HCT116 (cell line): ENCODE data around the gene MMP15.
"Not testable (repeated sequence)": the region's sequence is repeated elsewhere in the genome, so short reads cannot be mapped to it uniquely, and the experiment has no call there.

Experiments used
- CEBPB ChIP-seq: IDR thresholded peaks from 2 replicates; pipeline ENCODE4 v1.6.1; 2012; ENCODE audit warnings: low read depth
- ELF1 ChIP-seq: IDR thresholded peaks from 2 replicates; pipeline ENCODE4 v1.6.1; 2012; ENCODE audit warnings: low read depth, borderline replicate concordance
- EZH2 ChIP-seq: fragments of 200-600 bp; sonication (generic); IDR thresholded peaks from 2 replicates; pipeline ENCODE4 v1.6.1; 2017; ENCODE audit warnings: antibody characterized with exemption, mixed run types
- EZH2phosphoT487 ChIP-seq: fragments of 200-600 bp; IDR thresholded peaks from 2 replicates; pipeline ENCODE4 v1.6.1; 2018; ENCODE audit warnings: antibody characterized with exemption, borderline replicate concordance
- POLR2A ChIP-seq: IDR thresholded peaks from 2 replicates; pipeline ENCODE4 v1.7.0; 2011; ENCODE audit warnings: borderline replicate concordance; ENCODE audit not compliant: insufficient read depth, insufficient read length; ENCODE audit errors: extremely low read depth
- POLR2AphosphoS5 ChIP-seq: IDR thresholded peaks from 2 replicates; pipeline ENCODE4 v1.6.1; 2011; ENCODE audit warnings: mild to moderate bottlenecking, low read depth, low read length, moderate library complexity
- YY1 ChIP-seq: IDR thresholded peaks from 2 replicates; pipeline ENCODE4 v1.6.1; 2011; ENCODE audit warnings: low read length, low read depth, moderate library complexity, mild to moderate bottlenecking; ENCODE audit not compliant: insufficient replicate concordance; ENCODE audit errors: extremely low read depth
- ZBTB33 ChIP-seq: IDR thresholded peaks from 2 replicates; pipeline ENCODE4 v1.6.1; 2011; ENCODE audit warnings: mild to moderate bottlenecking, low read length, moderate library complexity; ENCODE audit not compliant: insufficient replicate concordance; ENCODE audit errors: extremely low read depth
- ZFX ChIP-seq: fragments of 450-650 bp; IDR thresholded peaks from 2 replicates; pipeline ENCODE4 v1.6.1; 2017
- ZNF274 ChIP-seq: fragments of 200-500 bp; sonication (Bioruptor generic); IDR thresholded peaks from 2 replicates; pipeline ENCODE4 v1.6.1; 2014; ENCODE audit warnings: mild to moderate bottlenecking, low read depth, low read length, inconsistent platforms
- TF ChIP-seq, protein P1 (sequence below), 3 experiments: fragments of 200-600 bp in 1 of 3; sonication (generic) in 1 of 3; IDR thresholded peaks in 2 of 3; conservative IDR thresholded peaks in 1 of 3; 2 replicates each; pipeline ENCODE4 v1.5.1; 2012 to 2017; ENCODE audit warnings: low read depth in 2 of 3, low read length in 2 of 3, antibody characterized with exemption in 1 of 3, borderline replicate concordance in 1 of 3, control low read depth in 1 of 3, mild to moderate bottlenecking in 1 of 3, mixed read lengths in 1 of 3, mixed run types in 1 of 3, moderate library complexity in 1 of 3; ENCODE audit not compliant: insufficient read depth in 1 of 3

DNA sequence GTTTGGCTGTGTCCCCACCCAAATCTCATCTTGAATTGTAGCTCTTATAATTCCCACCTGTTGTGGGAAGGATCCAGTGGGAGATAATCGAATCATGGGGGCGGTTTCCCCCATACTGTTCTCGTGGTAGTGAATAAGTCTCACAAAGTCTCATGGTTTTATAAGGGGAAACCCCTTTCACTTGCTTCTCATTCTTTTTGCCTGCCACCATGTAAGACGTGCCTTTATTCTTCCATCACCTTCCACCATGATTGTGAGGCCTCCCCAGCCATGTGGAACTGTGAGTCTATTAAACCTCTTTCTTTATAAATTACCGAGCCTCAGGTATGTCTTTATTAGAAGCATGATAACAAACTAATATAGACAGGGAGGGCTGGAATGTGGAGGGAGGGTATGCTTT, 46.6 kb downstream of the MMP15 start:
- TF ChIP-seq, protein P1, sequence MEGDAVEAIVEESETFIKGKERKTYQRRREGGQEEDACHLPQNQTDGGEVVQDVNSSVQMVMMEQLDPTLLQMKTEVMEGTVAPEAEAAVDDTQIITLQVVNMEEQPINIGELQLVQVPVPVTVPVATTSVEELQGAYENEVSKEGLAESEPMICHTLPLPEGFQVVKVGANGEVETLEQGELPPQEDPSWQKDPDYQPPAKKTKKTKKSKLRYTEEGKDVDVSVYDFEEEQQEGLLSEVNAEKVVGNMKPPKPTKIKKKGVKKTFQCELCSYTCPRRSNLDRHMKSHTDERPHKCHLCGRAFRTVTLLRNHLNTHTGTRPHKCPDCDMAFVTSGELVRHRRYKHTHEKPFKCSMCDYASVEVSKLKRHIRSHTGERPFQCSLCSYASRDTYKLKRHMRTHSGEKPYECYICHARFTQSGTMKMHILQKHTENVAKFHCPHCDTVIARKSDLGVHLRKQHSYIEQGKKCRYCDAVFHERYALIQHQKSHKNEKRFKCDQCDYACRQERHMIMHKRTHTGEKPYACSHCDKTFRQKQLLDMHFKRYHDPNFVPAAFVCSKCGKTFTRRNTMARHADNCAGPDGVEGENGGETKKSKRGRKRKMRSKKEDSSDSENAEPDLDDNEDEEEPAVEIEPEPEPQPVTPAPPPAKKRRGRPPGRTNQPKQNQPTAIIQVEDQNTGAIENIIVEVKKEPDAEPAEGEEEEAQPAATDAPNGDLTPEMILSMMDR (IDR thresholded peaks at IDR 0.05 in 2 of 3, conservative IDR thresholded peaks at IDR 0.05 in 1 of 3; ENCODE audit: borderline replicate concordance in 1 of 3, insufficient read depth in 1 of 3, low read depth in 2 of 3, low read length in 2 of 3): not testable (repeated sequence)
- not testable (repeated sequence) for TF ChIP-seq POLR2AphosphoS5, YY1, EZH2, ZBTB33, CEBPB, EZH2phosphoT487, POLR2A, ZNF274, ELF1, ZFX
